ENCODE measurements around the gene SASH1. TPM values are rescaled to one million over a fixed set of nuclear protein-coding genes. Genes with fewer than 3 reads are reported as not detected.

The SASH1 gene
- total and polyA plus RNA-seq, 2 donors (not counting 3 experiments of a cell fraction or from before 2014, with no cell fraction given): 18.5 to 103 TPM

- H3K4me3 ChIP-seq (replicated peaks in 1 of 3; ENCODE audit: insufficient read depth in 1 of 3, low read depth in 1 of 3, low read length in 3 of 3): no peak overlapping the region
- no peaks in the 10 kb centered on the region for H3K4me1 ChIP-seq (ENCODE audit: control insufficient read depth, extremely low read depth, insufficient read depth, low read length)
- BruUV-seq (replicated peaks): no TSS peak
- no peak overlapping the region for H3K27ac ChIP-seq (ENCODE audit: insufficient read depth, low read depth, low read length)
- intact Hi-C loops (cut with micrococcal nuclease) (no loop called here), dilution Hi-C loops (cut with MboI; ENCODE audit: extremely low pct_ligation_motif_present, low sequenced_read_pairs) (no loop called here)
- FAIRE-seq (no peak), DNase-seq (ENCODE audit: low read depth, low spot score) (no peak)
- H3K9me1 ChIP-seq (replicated peaks; ENCODE audit: control insufficient read depth, extremely low read depth, insufficient read depth, low read length): no peaks in the 10 kb centered on the region
- no peak for TF ChIP-seq MYC (IDR thresholded peaks at IDR 0.05; ENCODE audit: low read depth, low read length)
- no peak for TF ChIP-seq GATA2 (IDR thresholded peaks at IDR 0.05; ENCODE audit: insufficient read depth, insufficient read length, low read depth, low read length)
- TF ChIP-seq FOS (IDR thresholded peaks at IDR 0.05; ENCODE audit: borderline replicate concordance, insufficient read depth, low read length): no peak
- TF ChIP-seq EZH2 (IDR thresholded peaks at IDR 0.05; ENCODE audit: borderline replicate concordance, low read depth, low read length, severe bottlenecking): no peak
- no peak for TF ChIP-seq POLR2A (IDR thresholded peaks at IDR 0.05; ENCODE audit: low read depth, low read length)
- TF ChIP-seq CTCF (IDR thresholded peaks at IDR 0.05; ENCODE audit: extremely low read depth in 1 of 2, insufficient read depth in 1 of 2, low read depth in 1 of 2, low read length in 2 of 2): no peak
- no peak for TF ChIP-seq MAX (IDR thresholded peaks at IDR 0.05; ENCODE audit: insufficient read depth, insufficient read length)
- no peak for TF ChIP-seq POLR2AphosphoS5 (IDR thresholded peaks at IDR 0.05; ENCODE audit: insufficient read depth, low read depth, low read length)
- no peak for TF ChIP-seq JUN (IDR thresholded peaks at IDR 0.05; ENCODE audit: borderline replicate concordance, insufficient read depth, insufficient read length, low read depth)
- ChIA-PET CTCF (interaction anchor here (1.5 kb wide), 1 partner anchor 10 kb away, joined by 5 read pairs; no protein-coding TSS in a partner anchor), POLR2A (no interaction called here)
- no peak overlapping the region for H2AFZ ChIP-seq (ENCODE audit: low read depth, low read length)
- peaks cover 54% of the 10 kb centered on the region for H3K79me2 ChIP-seq (ENCODE audit: control insufficient read depth, insufficient read depth, low read length)
- H3K36me3 ChIP-seq (ENCODE audit: control insufficient read depth in 2 of 2, extremely low read depth in 1 of 2, insufficient read depth in 2 of 2, low read length in 2 of 2): peaks cover 3 to 6% of the 10 kb centered on the region in 2 experiments
- H4K20me1 ChIP-seq (replicated peaks; ENCODE audit: control insufficient read depth, extremely low read depth, insufficient read depth, low read length): no peaks in the 10 kb centered on the region
- H3K4me2 ChIP-seq (ENCODE audit: insufficient read depth, low read length): no peak overlapping the region
- no peak overlapping the region for H3K9ac ChIP-seq (replicated peaks; ENCODE audit: extremely low read depth, insufficient read depth, low read length)
- H3K27me3 ChIP-seq (ENCODE audit: control insufficient read depth in 2 of 2, insufficient read depth in 2 of 2, low read length in 2 of 2): no peaks in the 10 kb centered on the region
- H3K9me3 ChIP-seq (replicated peaks; ENCODE audit: control insufficient read depth, insufficient read depth, low read length): no peaks in the 10 kb centered on the region
Measured at GRCh38 chr6:148492654-148493290, 150.1 kb downstream of the SASH1 start.

Data from endothelial cell of umbilical vein (primary cell).